ENCODE results near the gene HTT.
"Not testable (repeated sequence)": the region's sequence is repeated elsewhere in the genome, so short reads cannot be mapped to it uniquely, and the experiment has no call there.

HTT gene

DNA sequence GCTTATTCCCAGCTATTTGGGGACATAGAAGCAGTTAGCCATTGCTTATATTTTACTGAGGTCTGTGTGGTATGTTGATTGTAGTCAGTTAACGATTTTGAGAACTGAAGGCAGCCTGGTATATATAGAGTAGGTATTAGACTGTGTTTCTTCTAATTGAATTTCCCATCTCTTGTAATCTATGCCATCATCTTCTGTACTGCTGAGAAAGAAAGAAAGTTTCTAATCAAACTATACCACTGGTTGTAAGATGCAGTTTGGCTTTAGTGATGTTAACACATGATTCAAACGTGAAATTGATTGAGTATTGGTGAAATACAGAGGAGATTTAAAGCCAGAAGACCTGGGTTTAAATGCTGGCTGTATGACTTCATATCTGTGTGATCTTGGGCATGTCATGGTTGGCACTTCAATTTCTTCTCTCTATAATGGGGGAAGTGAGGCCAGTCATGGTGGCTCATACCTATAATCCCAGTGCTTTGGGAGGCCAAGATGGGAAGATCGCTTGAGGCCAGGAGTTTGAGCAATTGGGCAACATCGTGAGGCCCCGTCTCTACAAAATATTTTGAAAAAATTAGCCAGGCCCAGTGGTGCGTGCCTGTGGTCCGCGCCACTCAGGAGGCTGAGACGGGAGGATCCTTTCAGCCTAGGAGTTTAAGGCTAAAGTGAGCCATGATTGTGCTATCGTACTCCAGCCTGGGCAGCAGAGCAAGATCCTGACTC is 11.6 kb downstream of the HTT start:
- DNase-seq, result no peak

DNA sequence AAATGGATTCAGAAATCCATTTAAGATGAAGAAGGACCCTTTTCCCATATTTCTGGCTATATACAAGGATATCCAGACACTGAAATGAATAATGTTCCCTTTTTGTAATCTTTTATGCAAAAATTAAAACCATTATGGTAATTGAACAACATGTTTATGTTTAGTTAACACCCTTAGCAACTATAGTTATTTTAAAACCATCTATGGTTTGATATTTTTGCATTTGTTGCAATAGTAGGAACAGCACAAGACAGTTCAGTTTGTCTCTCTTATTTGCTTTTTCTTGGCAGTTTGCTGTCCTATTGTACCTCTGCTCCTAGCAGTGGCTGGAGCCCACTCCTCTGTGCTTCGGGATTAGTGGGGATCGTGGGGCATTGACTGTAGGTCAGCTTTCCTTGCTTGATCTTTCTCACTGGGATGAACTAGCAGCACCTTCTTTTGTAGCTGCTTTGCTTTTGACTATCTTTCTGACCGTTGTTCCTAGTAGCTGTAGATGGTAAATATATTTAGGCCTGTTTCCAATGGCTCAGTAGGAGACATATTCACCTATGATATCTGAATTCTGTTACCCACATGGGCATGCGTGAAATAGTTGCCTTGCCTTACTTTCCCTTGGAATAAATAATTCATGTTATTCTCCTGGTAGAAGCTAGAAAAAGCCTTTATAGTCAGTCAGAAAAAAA is 12.8 kb downstream of the HTT start:
- DNase-seq, result no peak

DNA sequence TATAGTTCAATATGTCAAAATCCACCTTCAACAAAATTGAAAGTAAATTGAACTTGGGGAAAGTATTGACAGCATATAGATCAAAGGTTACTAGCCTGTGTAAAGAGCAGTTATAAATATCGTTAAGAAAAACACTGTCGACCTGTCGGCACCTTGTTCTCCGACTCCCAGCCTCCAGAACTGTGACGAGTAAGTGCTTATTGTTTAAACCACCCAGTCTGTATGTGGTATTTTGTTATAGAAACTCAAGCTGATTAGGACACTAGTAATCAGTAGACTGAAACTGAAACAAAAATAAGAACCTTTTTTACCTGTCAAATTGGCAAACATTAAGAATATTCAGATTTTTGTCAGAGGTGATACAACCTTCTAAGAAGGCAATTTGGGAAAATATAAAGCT is 17.0 kb downstream of the HTT start:
- no peak for DNase-seq

DNA sequence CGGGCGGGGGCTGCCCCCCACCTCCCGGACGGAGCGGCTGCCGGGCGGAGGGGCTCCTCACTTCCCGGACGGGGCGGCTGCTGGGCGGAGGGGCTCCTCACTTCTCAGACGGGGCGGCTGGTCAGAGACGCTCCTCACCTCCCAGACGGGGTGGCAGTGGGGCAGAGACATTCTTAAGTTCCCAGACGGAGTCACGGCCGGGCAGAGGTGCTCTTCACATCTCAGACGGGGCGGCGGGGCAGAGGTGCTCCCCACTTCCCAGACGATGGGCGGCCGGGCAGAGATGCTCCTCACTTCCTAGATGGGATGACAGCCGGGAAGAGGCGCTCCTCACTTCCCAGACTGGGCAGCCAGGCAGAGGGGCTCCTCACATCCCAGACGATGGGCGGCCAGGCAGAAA is 20.2 kb downstream of the HTT start:
- DNase-seq, result not testable (repeated sequence)

DNA sequence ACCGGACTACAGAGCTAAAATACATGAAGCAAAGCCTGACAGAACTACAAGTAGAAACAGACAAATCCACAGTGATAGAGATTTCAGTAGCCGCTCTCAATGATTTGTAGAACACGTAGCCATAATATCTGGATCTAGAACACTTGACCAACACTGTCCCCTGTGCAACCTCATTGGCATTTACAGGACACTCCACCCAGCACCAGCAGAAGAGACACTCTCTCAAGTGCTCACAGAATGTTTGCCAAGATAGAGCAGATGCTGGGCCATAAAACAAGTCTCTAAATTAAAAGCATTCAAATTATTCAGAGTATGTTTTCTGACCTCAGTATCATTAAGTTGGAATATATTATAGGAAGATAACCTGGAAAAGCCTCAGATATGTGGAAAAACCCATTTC is 21.7 kb downstream of the HTT start:
- no peak for DNase-seq

DNA sequence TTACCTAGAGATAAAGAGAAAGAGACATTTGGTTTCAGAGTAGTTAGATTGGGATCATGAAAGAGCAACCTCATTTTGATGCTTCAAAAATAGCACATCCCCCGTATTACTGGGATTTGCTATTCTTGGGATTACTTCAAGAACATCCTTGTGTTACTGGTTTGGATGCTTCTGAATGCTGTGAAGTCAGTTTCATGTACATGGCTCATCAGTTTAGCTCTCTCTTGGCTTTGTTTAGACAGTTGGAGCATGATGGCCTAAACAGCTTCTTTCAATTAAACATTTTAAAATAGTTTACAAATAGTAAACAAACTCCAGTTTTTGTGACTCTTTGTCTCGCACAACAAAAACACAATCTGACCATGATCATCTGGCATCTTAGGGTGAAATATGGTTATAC is 23.9 kb downstream of the HTT start:
- DNase-seq, result no peak

DNA sequence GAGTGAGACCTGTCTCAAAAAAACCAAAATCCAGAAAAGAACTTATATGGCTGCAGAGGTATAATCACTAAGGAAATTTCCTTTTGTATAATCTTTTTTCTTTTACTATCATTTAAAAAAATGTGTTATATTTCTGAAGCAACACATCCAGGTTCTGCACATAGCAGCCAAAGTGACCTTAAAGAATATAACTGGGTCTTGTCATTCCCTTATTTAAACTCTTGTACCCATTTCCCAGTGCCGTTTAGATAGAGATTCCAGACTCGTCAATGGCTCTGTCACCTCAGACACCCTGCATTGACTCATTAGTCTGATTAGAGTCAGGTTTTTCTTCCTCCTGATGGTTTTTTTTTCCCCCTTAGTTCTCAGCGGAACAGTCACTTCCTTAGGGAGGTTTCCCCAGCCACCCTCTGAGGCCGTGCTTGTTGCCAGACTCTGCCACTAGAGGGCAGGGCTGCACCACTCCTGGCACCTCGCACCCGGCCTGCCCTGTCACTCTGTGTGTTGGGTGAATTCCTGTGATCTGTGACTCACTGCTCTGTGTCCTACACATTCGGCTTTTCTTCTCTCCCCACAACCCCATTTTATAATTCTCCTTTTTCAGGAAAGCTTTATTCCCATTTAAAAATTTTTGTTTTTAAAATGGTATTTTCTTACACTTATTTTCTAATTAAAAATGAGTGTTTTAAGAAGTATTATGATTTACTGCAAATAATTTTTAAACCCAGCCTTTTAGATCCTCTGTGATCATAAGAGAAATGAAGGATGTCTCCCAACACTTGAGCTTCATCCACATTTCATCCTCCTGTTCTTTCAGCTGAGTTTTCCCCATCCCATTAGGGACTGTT is 32.1 kb downstream of the HTT start:
- DNase-seq, result peak; percentile 77

DNA sequence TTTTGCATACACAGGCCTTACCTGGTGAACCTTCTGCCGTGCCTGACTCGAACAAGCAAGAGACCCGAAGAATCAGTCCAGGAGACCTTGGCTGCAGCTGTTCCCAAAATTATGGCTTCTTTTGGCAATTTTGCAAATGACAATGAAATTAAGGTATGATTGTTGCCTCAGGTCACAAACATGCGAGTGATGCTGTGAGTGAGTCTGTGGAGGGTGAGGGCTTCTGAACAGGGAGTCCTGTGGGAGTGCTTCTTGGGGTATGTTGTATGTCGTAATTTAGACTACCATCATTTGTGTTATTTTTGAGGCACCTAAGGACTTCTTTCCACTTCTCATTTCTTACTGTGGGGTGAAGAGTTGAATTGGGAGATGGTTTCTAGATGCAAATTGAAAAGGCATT is 32.8 kb downstream of the HTT start:
- no peak for DNase-seq

DNA sequence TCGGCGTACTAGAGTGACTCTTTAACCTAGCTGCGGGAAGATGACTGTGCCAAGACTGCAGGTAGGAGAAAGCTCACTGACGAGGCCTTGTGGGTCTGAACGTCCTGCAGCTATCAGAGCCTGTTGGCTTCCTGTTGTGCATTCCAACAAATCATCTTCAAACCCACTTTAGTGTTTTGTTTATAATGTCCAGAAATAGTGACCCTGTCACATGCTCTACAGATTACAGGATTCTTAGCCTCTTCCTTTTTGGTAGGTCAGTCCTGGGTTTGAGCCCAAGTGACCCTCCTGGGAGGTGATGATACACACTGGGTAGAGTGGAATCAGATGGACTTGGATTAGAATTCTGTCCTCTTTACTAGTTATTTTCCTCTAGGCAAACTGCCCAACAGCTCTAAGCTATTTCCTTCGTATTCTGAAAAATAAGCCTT is 33.2 kb downstream of the HTT start:
- DNase-seq, result no peak

DNA sequence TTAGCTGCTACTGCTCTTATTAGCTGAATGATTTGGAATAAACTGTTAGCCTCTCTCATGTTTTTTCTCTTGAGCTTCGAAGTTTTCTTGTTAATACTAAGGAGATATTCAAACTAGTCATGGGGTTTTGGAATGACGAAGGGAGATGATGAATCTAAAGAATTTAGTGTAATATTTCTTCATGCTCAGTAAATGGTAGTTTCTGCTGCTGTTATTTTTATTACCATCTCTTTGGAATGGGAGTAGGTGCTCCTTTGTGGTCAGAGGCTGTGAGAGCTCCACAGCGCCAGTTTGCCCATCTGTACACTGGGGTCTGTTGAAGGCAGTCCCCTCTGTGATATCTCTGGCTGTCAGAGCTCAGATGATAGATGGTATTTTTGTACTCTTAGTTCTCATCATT is 33.7 kb downstream of the HTT start:
- DNase-seq, result peak; percentile 34

DNA sequence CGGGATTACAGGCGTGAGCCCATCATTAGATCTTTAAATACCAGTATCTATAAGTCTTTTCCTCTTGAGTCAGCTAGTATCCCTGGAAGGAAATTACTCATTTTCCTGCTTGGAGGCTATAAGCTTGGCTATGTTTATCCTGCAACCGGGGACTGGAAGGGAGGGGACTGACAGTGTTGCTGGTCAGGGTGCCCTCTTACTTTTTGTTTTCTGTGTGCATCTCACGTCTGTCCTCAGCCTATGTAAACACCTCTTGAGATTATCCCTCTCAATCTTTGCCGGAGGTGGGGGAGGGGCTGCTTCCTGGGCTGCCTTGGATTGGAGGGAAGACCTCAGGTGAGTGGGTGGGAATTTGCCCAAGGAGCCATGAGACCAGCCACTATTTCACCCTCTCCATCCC is 37.0 kb downstream of the HTT start:
- peak; percentile 69 for DNase-seq

DNA sequence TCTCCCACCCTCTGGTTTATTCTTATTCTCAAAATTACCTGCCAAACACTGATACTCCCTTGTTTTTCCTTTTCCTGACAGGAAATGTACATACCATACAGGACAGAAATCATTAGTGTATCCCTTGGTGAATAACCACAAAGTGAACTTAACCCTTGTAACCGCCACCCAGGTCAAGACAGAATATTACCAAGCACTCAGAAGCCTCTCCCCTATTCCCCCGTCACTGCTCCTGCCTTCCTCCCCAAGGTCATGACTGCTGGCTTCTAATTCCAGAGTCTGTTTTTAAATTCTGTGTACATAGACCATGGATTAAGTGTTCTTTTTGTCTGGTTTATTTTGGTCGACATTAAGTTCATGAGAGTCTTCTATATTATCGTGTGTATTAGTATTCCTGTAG is 37.7 kb downstream of the HTT start:
- peak; percentile 25 for DNase-seq

DNA sequence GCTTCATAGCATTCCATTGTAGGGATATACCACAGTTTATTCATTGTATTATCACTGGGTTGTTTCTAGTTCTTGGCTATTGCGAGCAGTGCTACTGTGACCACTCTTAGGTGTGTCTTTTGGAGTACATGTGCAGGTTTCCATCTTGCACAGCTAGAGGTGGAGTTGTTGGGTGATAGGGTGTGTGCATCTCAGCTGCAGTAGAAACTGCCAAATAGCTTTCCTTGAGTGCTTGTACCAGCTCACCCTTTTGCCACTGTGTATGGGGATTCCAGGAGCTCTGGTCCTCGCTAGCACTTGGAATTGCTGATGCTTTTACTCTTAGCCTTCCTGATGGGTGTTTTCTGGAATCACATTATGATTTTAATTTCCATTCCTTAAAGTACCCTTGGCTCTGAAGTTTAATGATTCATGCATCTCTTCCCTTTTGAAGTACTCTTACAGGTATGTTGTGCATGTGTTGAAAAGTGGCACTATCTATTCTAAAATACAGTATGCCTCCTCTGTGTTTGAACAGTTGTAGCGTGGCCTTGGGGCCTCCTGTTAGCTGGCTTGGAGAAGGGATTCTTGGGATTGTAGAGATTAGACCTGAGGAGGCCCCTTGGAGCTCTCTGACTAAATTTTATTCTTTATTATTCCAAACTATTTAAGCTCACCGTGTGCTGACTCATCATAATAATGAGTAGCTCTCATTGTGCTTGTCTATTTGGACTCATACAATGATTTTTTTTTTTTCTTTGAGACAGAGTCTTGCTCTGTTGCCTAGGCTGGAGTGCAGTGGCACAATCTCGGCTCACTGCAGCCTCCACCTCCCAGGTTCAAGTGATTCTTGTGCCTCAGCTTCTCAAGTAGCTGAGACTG is 38.4 kb downstream of the HTT start:
- no peak for DNase-seq

DNA sequence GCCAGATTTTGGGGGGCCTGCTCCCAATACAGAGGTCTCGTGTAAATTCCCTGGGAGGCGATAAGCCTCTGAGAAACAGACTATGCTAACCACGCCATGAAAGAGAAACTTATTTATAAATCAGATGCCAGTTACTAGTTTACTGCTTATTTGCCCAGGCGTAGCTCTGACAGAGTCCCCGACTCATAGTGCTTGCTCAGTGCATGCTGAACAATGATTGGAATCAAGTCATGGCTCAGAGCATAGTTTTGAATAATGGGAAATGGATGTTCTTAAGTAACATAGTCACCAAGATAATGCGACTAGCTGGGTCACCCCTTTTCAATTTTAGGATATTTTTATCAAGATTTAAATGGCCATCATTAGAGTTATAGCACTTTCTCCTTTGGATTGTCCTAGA is 39.9 kb downstream of the HTT start:
- DNase-seq, result no peak

DNA sequence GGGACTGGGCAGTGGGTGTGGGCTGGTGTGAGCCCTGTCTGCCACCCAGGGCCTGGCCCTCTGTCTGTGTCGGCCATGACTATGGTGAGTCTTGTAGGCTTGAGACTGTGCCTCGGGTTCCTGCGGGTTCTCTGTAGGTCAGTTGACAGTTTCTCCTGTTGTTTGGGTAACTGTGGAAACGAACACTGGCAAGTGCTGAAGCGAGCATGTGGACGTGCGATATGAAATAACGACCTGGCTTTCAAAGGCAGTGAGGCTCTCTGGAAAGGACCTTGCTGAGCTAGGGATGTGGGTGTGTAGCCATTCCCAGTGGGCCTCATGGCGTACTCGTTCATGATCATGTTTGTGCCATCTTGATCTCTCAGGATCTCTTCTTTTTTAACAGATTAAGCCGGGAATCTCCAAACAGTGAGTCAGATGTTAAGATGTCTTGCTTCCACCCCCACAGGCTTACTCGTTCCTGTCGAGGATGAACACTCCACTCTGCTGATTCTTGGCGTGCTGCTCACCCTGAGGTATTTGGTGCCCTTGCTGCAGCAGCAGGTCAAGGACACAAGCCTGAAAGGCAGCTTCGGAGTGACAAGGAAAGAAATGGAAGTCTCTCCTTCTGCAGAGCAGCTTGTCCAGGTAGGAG is 41.3 kb downstream of the HTT start:
- DNase-seq, result peak; percentile 46

DNA sequence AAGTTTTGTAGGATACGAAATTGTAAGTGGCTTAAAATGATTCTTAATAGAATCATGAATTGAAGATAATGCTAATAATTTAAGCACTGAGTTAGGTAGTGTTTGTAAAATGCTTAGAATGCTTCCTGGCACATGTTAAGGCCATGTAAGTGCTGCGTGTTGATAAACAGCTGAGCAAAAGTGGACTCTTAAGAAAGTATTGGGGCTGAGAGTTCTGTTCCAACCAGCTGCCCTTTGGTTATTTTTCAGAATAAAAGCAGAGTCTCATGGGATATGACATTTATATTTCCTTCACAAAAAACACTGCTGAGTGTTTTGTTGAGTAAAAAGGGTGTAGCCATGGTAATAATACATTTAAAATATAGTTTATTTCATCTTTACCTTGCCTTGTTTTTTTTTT is 42.5 kb downstream of the HTT start:
- DNase-seq, result no peak

DNA sequence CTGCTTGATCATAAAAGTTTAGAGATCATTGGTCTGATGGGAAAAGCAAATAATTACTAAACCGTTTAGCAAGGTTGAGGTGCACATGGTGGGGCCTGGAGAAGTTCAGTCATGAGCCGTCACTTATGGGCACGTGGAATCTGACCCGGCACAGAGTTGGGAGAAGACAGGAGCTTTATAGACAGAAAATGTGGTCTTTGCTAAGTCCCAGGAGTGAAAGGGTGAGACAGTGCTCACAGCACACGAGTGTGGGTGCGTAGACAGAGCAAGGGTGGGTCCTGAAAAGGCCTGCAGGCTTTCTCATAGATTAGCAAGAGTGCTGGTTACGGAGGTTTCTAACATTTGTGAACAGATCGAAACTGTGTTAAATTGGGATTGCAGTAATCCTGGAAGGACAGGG is 43.8 kb downstream of the HTT start:
- no peak for DNase-seq

DNA sequence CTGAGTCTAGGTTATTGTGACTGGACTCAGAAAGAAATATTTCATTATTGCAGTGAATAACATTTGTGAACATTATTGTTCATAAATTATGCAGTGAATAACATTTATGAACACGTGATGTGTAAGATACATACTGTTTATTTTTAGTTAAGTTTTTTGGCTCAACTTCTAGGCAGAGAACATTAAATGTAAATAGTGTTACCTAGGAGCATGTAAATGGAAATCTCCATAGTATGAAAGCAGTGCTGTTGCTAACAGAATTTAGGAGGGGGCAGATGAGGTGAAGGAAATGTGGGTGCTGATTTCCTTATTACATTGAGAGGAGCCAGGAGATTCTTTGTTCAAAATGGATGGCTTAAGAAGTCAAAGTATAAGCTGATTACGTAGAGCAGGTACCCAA is 45.0 kb downstream of the HTT start:
- no peak for DNase-seq

DNA sequence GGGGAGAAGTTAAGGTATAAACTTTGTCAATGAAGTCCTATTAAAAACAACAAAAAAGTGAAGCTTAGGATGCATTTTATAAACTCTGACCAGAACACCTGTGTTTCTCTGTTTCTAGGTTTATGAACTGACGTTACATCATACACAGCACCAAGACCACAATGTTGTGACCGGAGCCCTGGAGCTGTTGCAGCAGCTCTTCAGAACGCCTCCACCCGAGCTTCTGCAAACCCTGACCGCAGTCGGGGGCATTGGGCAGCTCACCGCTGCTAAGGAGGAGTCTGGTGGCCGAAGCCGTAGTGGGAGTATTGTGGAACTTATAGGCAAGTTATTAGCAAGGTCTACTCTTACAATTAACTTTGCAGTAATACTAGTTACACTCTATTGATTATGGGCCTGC is 46.6 kb downstream of the HTT start:
- DNase-seq, result no peak

DNA sequence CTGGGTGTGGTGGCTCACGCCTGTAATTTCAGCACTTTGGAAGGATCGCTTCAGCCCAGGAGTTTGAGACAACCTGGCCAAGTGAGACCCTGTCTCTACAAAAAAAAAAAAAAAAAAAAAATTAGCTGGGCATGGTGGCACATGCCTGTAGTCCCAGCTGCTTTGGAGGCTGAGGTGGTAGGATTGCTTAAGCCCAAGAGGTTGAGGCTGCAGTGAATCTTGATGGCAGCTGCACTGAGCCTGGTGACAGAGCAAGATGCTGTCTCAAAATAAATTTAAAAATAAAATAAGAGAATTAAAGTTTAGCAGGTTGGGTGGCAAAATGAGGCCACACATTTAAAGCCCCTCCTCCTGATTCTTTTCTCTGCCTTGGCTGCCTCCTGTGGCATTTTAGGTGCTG is 47.1 kb downstream of the HTT start:
- no peak for DNase-seq

DNA sequence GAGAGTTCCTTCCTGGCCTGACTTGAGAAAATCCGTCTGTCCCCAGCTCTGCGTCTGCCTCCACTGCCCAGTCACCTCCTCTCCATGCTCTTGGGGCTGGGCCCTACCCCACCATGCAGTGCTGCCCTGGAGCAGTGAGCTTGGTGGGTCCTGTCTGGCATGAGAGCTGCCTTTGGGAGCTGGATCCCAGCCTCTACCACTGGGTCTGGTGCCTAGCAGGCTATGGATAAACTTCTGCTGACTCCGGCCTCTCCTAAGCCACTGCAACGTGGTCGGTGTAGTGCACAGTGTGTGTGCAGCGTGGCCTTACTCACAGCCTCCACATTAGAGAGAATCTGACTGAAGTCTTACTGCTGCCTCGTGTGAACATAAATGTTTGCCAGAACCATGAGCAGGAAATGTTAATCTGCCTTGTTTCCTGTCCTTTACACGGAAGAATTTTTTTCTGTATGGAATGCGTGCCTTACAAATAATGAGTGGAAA is 47.6 kb downstream of the HTT start:
- peak; percentile 45 for DNase-seq

DNA sequence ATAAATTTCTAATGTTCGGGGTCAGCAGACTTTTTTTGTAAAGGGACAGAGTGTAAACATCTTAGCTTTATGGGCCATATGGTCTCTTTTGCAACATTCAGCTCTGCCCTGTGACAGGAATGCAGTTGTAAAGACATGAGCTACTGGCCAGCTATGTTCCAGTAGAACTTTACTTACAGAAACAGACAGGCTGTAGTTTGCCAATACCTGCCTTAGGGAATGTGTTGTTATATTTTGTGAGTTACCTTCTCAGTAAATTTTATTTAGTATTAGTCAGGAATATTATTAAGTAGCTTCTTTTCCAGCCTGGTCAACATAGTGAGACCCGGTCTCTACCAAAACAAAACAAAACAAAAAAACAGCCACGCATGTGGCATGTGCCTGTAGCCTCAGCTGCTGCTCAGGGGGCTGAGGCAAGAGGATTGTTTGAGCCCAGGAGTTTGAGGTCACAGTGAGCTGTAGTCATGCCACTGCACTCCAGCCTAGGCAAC is 48.7 kb downstream of the HTT start:
- DNase-seq, result peak; percentile 58
